SK-N-SH treated with all-trans-retinoic acid at 6 μM for 48 hours (cell line): ENCODE measurements around the gene PHACTR2.

ENCODE experiments used
- ATAC-seq: fragments of 200-7000 bp; cut with Tn5 transposase; 3 replicates; pipeline ENCODE4 v1.9.1; 2020; ENCODE audit warnings: mild to moderate bottlenecking, moderate library complexity
- ARNTL ChIP-seq: fragments of 450-650 bp; formaldehyde crosslinking; IDR thresholded peaks from 2 replicates; pipeline ENCODE4 v1.5.0; 2020; ENCODE audit warnings: low read depth, mild to moderate bottlenecking, moderate library complexity, borderline replicate concordance
- BACH2 ChIP-seq: fragments of 250-450 bp; sonication (Bioruptor Pico); IDR thresholded peaks from 2 replicates; pipeline ENCODE4 v1.9.0; 2021; ENCODE audit warnings: mild to moderate bottlenecking, borderline replicate concordance
- CREB5 ChIP-seq: fragments of 250-450 bp; sonication (Bioruptor Pico); IDR thresholded peaks from 2 replicates; pipeline ENCODE4 v1.5.1; 2020; ENCODE audit warnings: low read depth, mild to moderate bottlenecking, moderate library complexity
- CSDC2 ChIP-seq: fragments of 250-450 bp; sonication (Bioruptor Pico); IDR thresholded peaks from 2 replicates; pipeline ENCODE4 v1.5.0; 2020; ENCODE audit warnings: mild to moderate bottlenecking, moderate library complexity
- GLIS3 ChIP-seq: fragments of 250-450 bp; sonication (Bioruptor Pico); IDR thresholded peaks from 2 replicates; pipeline ENCODE4 v1.5.0; 2020; ENCODE audit warnings: mild to moderate bottlenecking, moderate library complexity
- ISL1 ChIP-seq: fragments of 250-450 bp; sonication (Bioruptor Pico); IDR thresholded peaks from 2 replicates; pipeline ENCODE4 v2.1.2; 2022; ENCODE audit warnings: mild to moderate bottlenecking, moderate library complexity
- OSR1 ChIP-seq: fragments of 250-450 bp; sonication (Bioruptor Pico); IDR thresholded peaks from 2 replicates; pipeline ENCODE4 v1.8.0; 2022; ENCODE audit warnings: moderate library complexity, mild to moderate bottlenecking, inconsistent platforms
- PPARA ChIP-seq: fragments of 250-450 bp; sonication (Bioruptor Pico); IDR thresholded peaks from 2 replicates; pipeline ENCODE4 v1.5.0; 2020; ENCODE audit warnings: mild to moderate bottlenecking, borderline replicate concordance
- RARB ChIP-seq: fragments of 250-450 bp; sonication (Bioruptor Pico); IDR thresholded peaks from 2 replicates; pipeline ENCODE4 v1.8.0; 2021; ENCODE audit warnings: mild to moderate bottlenecking, moderate library complexity
- TCF4 ChIP-seq: fragments of 250-450 bp; sonication (Bioruptor Pico); IDR thresholded peaks from 2 replicates; pipeline ENCODE4 v1.8.0; 2021; ENCODE audit warnings: mild to moderate bottlenecking, moderate library complexity, borderline replicate concordance
- TOX ChIP-seq: fragments of 250-450 bp; sonication (Bioruptor Pico); IDR thresholded peaks from 2 replicates; pipeline ENCODE4 v1.8.0; 2021; ENCODE audit warnings: mild to moderate bottlenecking, moderate library complexity, borderline replicate concordance
- TSHZ2 ChIP-seq: fragments of 250-450 bp; sonication (Bioruptor Pico); IDR thresholded peaks from 2 replicates; pipeline ENCODE4 v1.5.0; 2020; ENCODE audit warnings: mild to moderate bottlenecking, moderate library complexity
- ZFP3 ChIP-seq: fragments of 250-450 bp; sonication (Bioruptor Pico); IDR thresholded peaks from 2 replicates; pipeline ENCODE4 v1.5.0; 2020; ENCODE audit warnings: mild to moderate bottlenecking, moderate library complexity
- ZFP30 ChIP-seq: fragments of 450-650 bp; formaldehyde crosslinking; IDR thresholded peaks from 2 replicates; pipeline ENCODE4 v1.5.0; 2022; ENCODE audit warnings: mild to moderate bottlenecking, moderate library complexity
- ZNF565 ChIP-seq: fragments of 450-650 bp; formaldehyde crosslinking; conservative IDR thresholded peaks from 2 replicates; pipeline ENCODE4 v1.5.0; 2020; ENCODE audit warnings: low read depth, mild to moderate bottlenecking, moderate library complexity
- ZNF70 ChIP-seq: fragments of 450-650 bp; formaldehyde crosslinking; IDR thresholded peaks from 2 replicates; pipeline ENCODE4 v1.5.0; 2020; ENCODE audit warnings: mild to moderate bottlenecking, moderate library complexity
- ZNF8 ChIP-seq: fragments of 450-650 bp; formaldehyde crosslinking; IDR thresholded peaks from 2 replicates; pipeline ENCODE4 v1.5.0; 2020; ENCODE audit warnings: mild to moderate bottlenecking, moderate library complexity
- TF ChIP-seq, protein P1 (sequence below): fragments of 250-450 bp; sonication (Bioruptor Pico); IDR thresholded peaks from 2 replicates; pipeline ENCODE4 v1.8.0; 2020; ENCODE audit warnings: mild to moderate bottlenecking, moderate library complexity, borderline replicate concordance
- TF ChIP-seq, protein P2 (sequence below): fragments of 250-450 bp; sonication (Bioruptor Pico); IDR thresholded peaks from 2 replicates; pipeline ENCODE4 v1.8.0; 2021; ENCODE audit warnings: low read depth, mild to moderate bottlenecking, moderate library complexity, borderline replicate concordance

PHACTR2 gene

GRCh38 chr6:143745166-143746133 is 67.7 kb downstream of the PHACTR2 start:
- no peak for TF ChIP-seq TSHZ2 (CRISPR knock-in tag)
- no peak for TF ChIP-seq TCF4 (CRISPR knock-in tag)
- no peak for TF ChIP-seq TOX (CRISPR knock-in tag)
- TF ChIP-seq ZNF70 = no peak
- no peak for TF ChIP-seq PPARA (CRISPR knock-in tag)
- TF ChIP-seq CREB5 (CRISPR knock-in tag) = no peak
- no peak for TF ChIP-seq ZNF8
- TF ChIP-seq ZFP30 (CRISPR knock-in tag) = no peak
- TF ChIP-seq ARNTL = no peak
- no peak for TF ChIP-seq BACH2 (CRISPR knock-in tag)
- TF ChIP-seq CSDC2 (CRISPR knock-in tag) = no peak
- TF ChIP-seq RARB (CRISPR knock-in tag) = no peak
- TF ChIP-seq GLIS3 (CRISPR knock-in tag) = no peak
- TF ChIP-seq ZNF565 (CRISPR knock-in tag) = no peak
- ATAC-seq = peak; percentile 55

- TF ChIP-seq TCF4 (CRISPR knock-in tag) (no peak), ZNF565 (CRISPR knock-in tag) (no peak), GLIS3 (CRISPR knock-in tag) (no peak), RARB (CRISPR knock-in tag) (no peak), ISL1 (CRISPR knock-in tag) (no peak), OSR1 (CRISPR knock-in tag) (no peak), PPARA (CRISPR knock-in tag) (no peak), ZFP3 (CRISPR knock-in tag) (no peak), ARNTL (no peak), CREB5 (CRISPR knock-in tag) (no peak)
- TF ChIP-seq, protein P1, sequence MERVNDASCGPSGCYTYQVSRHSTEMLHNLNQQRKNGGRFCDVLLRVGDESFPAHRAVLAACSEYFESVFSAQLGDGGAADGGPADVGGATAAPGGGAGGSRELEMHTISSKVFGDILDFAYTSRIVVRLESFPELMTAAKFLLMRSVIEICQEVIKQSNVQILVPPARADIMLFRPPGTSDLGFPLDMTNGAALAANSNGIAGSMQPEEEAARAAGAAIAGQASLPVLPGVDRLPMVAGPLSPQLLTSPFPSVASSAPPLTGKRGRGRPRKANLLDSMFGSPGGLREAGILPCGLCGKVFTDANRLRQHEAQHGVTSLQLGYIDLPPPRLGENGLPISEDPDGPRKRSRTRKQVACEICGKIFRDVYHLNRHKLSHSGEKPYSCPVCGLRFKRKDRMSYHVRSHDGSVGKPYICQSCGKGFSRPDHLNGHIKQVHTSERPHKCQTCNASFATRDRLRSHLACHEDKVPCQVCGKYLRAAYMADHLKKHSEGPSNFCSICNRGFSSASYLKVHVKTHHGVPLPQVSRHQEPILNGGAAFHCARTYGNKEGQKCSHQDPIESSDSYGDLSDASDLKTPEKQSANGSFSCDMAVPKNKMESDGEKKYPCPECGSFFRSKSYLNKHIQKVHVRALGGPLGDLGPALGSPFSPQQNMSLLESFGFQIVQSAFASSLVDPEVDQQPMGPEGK (CRISPR knock-in tag) = no peak
- TF ChIP-seq, protein P2, sequence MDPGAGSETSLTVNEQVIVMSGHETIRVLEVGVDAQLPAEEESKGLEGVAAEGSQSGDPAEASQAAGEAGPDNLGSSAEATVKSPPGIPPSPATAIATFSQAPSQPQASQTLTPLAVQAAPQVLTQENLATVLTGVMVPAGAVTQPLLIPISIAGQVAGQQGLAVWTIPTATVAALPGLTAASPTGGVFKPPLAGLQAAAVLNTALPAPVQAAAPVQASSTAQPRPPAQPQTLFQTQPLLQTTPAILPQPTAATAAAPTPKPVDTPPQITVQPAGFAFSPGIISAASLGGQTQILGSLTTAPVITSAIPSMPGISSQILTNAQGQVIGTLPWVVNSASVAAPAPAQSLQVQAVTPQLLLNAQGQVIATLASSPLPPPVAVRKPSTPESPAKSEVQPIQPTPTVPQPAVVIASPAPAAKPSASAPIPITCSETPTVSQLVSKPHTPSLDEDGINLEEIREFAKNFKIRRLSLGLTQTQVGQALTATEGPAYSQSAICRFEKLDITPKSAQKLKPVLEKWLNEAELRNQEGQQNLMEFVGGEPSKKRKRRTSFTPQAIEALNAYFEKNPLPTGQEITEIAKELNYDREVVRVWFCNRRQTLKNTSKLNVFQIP (CRISPR knock-in tag) = no peak
- no peak for ATAC-seq
Measured at GRCh38 chr6:143746202-143747119, 68.7 kb downstream of the PHACTR2 start.
